PC-9 (cell line): Measurements from ENCODE around the gene PPM1K.

Experiments used
- EZH2 ChIP-seq: fragments of 200-600 bp; sonication (generic); IDR thresholded peaks from 2 replicates; pipeline ENCODE4 v1.8.0; 2017; ENCODE audit warnings: antibody characterized with exemption, low read depth
- TF ChIP-seq, protein P1 (sequence below): fragments of 200-600 bp; sonication (generic); conservative IDR thresholded peaks from 2 replicates; pipeline ENCODE4 v1.6.1; 2017; ENCODE audit warnings: mixed run types, antibody characterized with exemption, mild to moderate bottlenecking, moderate library complexity

- TF ChIP-seq, protein P1, sequence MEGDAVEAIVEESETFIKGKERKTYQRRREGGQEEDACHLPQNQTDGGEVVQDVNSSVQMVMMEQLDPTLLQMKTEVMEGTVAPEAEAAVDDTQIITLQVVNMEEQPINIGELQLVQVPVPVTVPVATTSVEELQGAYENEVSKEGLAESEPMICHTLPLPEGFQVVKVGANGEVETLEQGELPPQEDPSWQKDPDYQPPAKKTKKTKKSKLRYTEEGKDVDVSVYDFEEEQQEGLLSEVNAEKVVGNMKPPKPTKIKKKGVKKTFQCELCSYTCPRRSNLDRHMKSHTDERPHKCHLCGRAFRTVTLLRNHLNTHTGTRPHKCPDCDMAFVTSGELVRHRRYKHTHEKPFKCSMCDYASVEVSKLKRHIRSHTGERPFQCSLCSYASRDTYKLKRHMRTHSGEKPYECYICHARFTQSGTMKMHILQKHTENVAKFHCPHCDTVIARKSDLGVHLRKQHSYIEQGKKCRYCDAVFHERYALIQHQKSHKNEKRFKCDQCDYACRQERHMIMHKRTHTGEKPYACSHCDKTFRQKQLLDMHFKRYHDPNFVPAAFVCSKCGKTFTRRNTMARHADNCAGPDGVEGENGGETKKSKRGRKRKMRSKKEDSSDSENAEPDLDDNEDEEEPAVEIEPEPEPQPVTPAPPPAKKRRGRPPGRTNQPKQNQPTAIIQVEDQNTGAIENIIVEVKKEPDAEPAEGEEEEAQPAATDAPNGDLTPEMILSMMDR, result no peak
- no peak for TF ChIP-seq EZH2
Observed at GRCh38 chr4:88212253-88212561, 72.2 kb downstream of the PPM1K start.
